Measurements from ENCODE around the gene EGR1. TPM values are rescaled to one million over a fixed set of nuclear protein-coding genes. Genes with fewer than 3 reads are reported as not detected.

The EGR1 gene
- total RNA-seq = 701 to 737 TPM (median 733 TPM) in 3 replicates

DNA sequence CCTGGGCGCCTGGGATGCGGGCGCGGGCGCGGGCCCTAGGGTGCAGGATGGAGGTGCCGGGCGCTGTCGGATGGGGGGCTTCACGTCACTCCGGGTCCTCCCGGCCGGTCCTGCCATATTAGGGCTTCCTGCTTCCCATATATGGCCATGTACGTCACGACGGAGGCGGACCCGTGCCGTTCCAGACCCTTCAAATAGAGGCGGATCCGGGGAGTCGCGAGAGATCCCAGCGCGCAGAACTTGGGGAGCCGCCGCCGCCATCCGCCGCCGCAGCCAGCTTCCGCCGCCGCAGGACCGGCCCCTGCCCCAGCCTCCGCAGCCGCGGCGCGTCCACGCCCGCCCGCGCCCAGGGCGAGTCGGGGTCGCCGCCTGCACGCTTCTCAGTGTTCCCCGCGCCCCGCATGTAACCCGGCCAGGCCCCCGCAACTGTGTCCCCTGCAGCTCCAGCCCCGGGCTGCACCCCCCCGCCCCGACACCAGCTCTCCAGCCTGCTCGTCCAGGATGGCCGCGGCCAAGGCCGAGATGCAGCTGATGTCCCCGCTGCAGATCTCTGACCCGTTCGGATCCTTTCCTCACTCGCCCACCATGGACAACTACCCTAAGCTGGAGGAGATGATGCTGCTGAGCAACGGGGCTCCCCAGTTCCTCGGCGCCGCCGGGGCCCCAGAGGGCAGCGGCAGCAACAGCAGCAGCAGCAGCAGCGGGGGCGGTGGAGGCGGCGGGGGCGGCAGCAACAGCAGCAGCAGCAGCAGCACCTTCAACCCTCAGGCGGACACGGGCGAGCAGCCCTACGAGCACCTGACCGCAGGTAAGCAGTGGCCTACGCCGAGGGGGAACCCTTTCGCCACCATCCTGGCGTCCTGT lies at the start of gene EGR1:
TSS of gene EGR1 (plus strand) at position 219 of the 864 bp plus-strand sequence. CDS start at position 502, 283 bp downstream.
- peaks cover 20% of the 10 kb centered on the region for H3K4me1 Mint-ChIP-seq
- no peaks in the 10 kb centered on the region for H3K9me3 Mint-ChIP-seq
- TF ChIP-seq, protein P1, sequence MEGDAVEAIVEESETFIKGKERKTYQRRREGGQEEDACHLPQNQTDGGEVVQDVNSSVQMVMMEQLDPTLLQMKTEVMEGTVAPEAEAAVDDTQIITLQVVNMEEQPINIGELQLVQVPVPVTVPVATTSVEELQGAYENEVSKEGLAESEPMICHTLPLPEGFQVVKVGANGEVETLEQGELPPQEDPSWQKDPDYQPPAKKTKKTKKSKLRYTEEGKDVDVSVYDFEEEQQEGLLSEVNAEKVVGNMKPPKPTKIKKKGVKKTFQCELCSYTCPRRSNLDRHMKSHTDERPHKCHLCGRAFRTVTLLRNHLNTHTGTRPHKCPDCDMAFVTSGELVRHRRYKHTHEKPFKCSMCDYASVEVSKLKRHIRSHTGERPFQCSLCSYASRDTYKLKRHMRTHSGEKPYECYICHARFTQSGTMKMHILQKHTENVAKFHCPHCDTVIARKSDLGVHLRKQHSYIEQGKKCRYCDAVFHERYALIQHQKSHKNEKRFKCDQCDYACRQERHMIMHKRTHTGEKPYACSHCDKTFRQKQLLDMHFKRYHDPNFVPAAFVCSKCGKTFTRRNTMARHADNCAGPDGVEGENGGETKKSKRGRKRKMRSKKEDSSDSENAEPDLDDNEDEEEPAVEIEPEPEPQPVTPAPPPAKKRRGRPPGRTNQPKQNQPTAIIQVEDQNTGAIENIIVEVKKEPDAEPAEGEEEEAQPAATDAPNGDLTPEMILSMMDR (IDR thresholded peaks at IDR 0.05; ENCODE audit: unreplicated experiment) = no peak
- peak; percentile 88 to 95 for DNase-seq (ENCODE audit: low spot score in 2 of 2, unreplicated experiment in 2 of 2)
- peaks cover 22% of the 10 kb centered on the region for H3K36me3 Mint-ChIP-seq
- H3K4me3 Mint-ChIP-seq = peak within 1 kb of the TSS; percentile 79
- H3K27ac Mint-ChIP-seq = peak within 1 kb of the TSS; percentile 96
- peaks cover 26% of the 10 kb centered on the region for H3K27me3 Mint-ChIP-seq (ENCODE audit: low read depth)

GRCh38 chr5:138418444-138418843 lies 46.8 kb upstream of the EGR1 start:
- H3K4me1 Mint-ChIP-seq = no peaks in the 10 kb centered on the region
- peaks cover 46% of the 10 kb centered on the region for H3K36me3 Mint-ChIP-seq
- no peak overlapping the region for H3K27ac Mint-ChIP-seq
- no peaks in the 10 kb centered on the region for H3K27me3 Mint-ChIP-seq (ENCODE audit: low read depth)
- no peaks in the 10 kb centered on the region for H3K9me3 Mint-ChIP-seq
- DNase-seq (ENCODE audit: low spot score in 2 of 2, unreplicated experiment in 2 of 2) = no peak
- TF ChIP-seq, protein P1 (IDR thresholded peaks at IDR 0.05; ENCODE audit: unreplicated experiment) = no peak
- H3K4me3 Mint-ChIP-seq = no peak overlapping the region

- no peak overlapping the region for H3K27ac Mint-ChIP-seq
- peaks cover 53% of the 10 kb centered on the region for H3K36me3 Mint-ChIP-seq
These were observed 40.2 kb upstream of the EGR1 start for GRCh38 chr5:138425079-138425478.

DNA sequence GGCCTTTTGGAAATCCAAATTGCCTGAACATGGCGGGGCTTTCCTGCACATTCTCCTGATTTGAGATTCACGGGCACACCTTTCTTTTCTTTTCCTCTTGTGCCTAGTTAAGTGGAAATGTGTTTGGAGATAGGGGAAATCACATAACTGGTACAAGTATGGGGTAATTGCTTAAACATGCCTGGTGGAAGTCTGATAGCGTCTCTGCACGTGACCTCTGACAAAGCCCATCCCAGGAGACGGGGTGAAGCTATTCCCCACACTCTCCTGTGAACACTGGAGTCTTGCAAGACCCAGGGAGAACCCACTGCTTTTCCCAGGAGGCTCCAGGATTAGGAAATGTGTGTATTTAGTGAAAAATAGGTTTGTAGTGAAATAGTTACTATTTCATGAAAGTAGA lies 29.3 kb upstream of the EGR1 start:
- no peaks in the 10 kb centered on the region for H3K27me3 Mint-ChIP-seq (ENCODE audit: low read depth)
- peaks cover 16% of the 10 kb centered on the region for H3K4me1 Mint-ChIP-seq
- H3K9me3 Mint-ChIP-seq = no peaks in the 10 kb centered on the region
- DNase-seq (ENCODE audit: low spot score in 2 of 2, unreplicated experiment in 2 of 2) = no peak
- peaks cover 24% of the 10 kb centered on the region for H3K36me3 Mint-ChIP-seq
- no peak overlapping the region for H3K27ac Mint-ChIP-seq
- H3K4me3 Mint-ChIP-seq = no peak overlapping the region
- TF ChIP-seq, protein P1 (IDR thresholded peaks at IDR 0.05; ENCODE audit: unreplicated experiment) = no peak

More at GRCh38 chr5:138425079-138425478, 40.2 kb upstream of the EGR1 start:
- Mint-ChIP-seq H3K4me3 (no peak overlapping the region), H3K4me1 (no peaks in the 10 kb centered on the region), H3K9me3 (no peaks in the 10 kb centered on the region), H3K27me3 (ENCODE audit: low read depth) (no peaks in the 10 kb centered on the region)
- TF ChIP-seq, protein P1 (IDR thresholded peaks at IDR 0.05; ENCODE audit: unreplicated experiment) = no peak
- DNase-seq (ENCODE audit: low spot score in 2 of 2, unreplicated experiment in 2 of 2) = no peak

GRCh38 chr5:138438003-138438723 lies 27.1 kb upstream of the EGR1 start:
- Mint-ChIP-seq H3K9me3 (no peaks in the 10 kb centered on the region), H3K36me3 (peaks cover 13% of the 10 kb centered on the region), H3K27me3 (ENCODE audit: low read depth) (no peaks in the 10 kb centered on the region), H3K4me3 (peak overlapping the region; percentile 69), H3K27ac (peak overlapping the region; percentile 27), H3K4me1 (peaks cover 16% of the 10 kb centered on the region)
- no peak for DNase-seq (ENCODE audit: low spot score in 2 of 2, unreplicated experiment in 2 of 2)
- TF ChIP-seq, protein P1 (IDR thresholded peaks at IDR 0.05; ENCODE audit: unreplicated experiment) = no peak
